GM12878 (cell line): ENCODE data around the gene HTR6. TPM values are rescaled to one million over a fixed set of nuclear protein-coding genes. Genes with fewer than 3 reads are reported as not detected.

Source experiments
- ATAC-seq: fragments of 200-7000 bp; cut with Tn5 transposase; 3 replicates; pipeline ENCODE4 v1.9.1; 2020; ENCODE audit warnings: mild to moderate bottlenecking, moderate library complexity
- BruUV-seq: library from RNA; stranded (reverse); fragments of 400-500 nt; replicated peaks from 2 replicates; lab custom pipeline; 2021; lab: Mats Ljungman, UMichigan
- CTCF ChIA-PET: fragments of 300-600 bp; sonication (Branson Sonifier 250); formaldehyde crosslinking; extraction: SDS; loops from one replicate; lab custom pipeline; 2021; ENCODE audit warnings: inconsistent platforms; lab: Yijun Ruan, JAX
- POLR2A ChIA-PET: fragments of 350-600 bp; formaldehyde crosslinking; extraction: SDS; loops from one replicate; lab custom pipeline; 2021; ENCODE audit warnings: inconsistent platforms; lab: Charles Lee
- RAD21 ChIA-PET: fragments of 300-600 bp; sonication (Branson Sonifier 250); formaldehyde crosslinking; loops from one replicate; lab custom pipeline; 2023; ENCODE audit warnings: antibody characterized with exemption; ENCODE audit not compliant: unreplicated experiment; lab: Charles Lee
- SMC1A ChIA-PET: fragments of 300-600 bp; sonication (Branson Sonifier 250); formaldehyde crosslinking; loops from one replicate; lab custom pipeline; 2023; ENCODE audit not compliant: unreplicated experiment, uncharacterized antibody; lab: Charles Lee
- DNase-seq: peaks from one replicate; pipeline ENCODE4 v3.0.0-alpha.2; 2011; ENCODE audit warnings: low read depth, low spot score
- FAIRE-seq: peaks from 3 replicates; lab custom pipeline; 2011; peaks lifted over from hg19 to GRCh38; lab: Jason Lieb, UNC
- H2AFZ ChIP-seq: 2 replicates; pipeline ENCODE4 v1.6.0; 2011; ENCODE audit warnings: low read depth, low read length, control low read depth; ENCODE audit not compliant: control insufficient read depth
- H3K27ac ChIP-seq: 2 replicates; pipeline ENCODE4 v1.5.1; 2011; ENCODE audit warnings: control low read depth; ENCODE audit not compliant: control insufficient read depth, insufficient read depth
- H3K27me3 ChIP-seq, 2 experiments: replicated peaks in 1 of 2; 2 replicates each; pipeline versions ENCODE4 v1.6.0 to v1.6.1; 2011; ENCODE audit warnings: low read length in 1 of 2; ENCODE audit not compliant: control insufficient read depth in 2 of 2, insufficient read depth in 2 of 2
- H3K36me3 ChIP-seq, 2 experiments: 2 replicates each; pipeline ENCODE4 v1.5.1; 2011; ENCODE audit warnings: low read length in 1 of 2; ENCODE audit not compliant: control insufficient read depth in 2 of 2, insufficient read depth in 2 of 2
- H3K4me1 ChIP-seq: 2 replicates; pipeline ENCODE4 v1.6.1; 2011; ENCODE audit warnings: mild to moderate bottlenecking, low read length, moderate library complexity, mixed read lengths; ENCODE audit not compliant: control insufficient read depth, insufficient read depth
- H3K4me2 ChIP-seq: 2 replicates; pipeline ENCODE4 v1.6.0; 2011; ENCODE audit warnings: control low read depth; ENCODE audit not compliant: control insufficient read depth, insufficient read depth
- H3K4me3 ChIP-seq: fragments of 200-600 bp; sonication (generic); 2 replicates; pipeline ENCODE4 v1.5.1; 2016
- H3K79me2 ChIP-seq: 2 replicates; pipeline ENCODE4 v1.6.0; 2011; ENCODE audit warnings: low read length; ENCODE audit not compliant: control insufficient read depth, insufficient read depth
- H3K9ac ChIP-seq: 2 replicates; pipeline ENCODE4 v1.8.0; 2011; ENCODE audit warnings: low read length, control low read depth, mixed read lengths; ENCODE audit not compliant: control insufficient read depth, insufficient read depth
- H3K9me3 ChIP-seq: replicated peaks from 3 replicates; pipeline ENCODE4 v1.5.1; 2011; ENCODE audit warnings: mild to moderate bottlenecking, low read length; ENCODE audit not compliant: control insufficient read depth, insufficient read depth
- H4K20me1 ChIP-seq: 2 replicates; pipeline ENCODE4 v1.6.0; 2011; ENCODE audit not compliant: control insufficient read depth, insufficient read depth
- ATF7 ChIP-seq: fragments of 450-650 bp; IDR thresholded peaks from 2 replicates; pipeline ENCODE4 v1.6.1; 2016; ENCODE audit warnings: low read depth, mild to moderate bottlenecking
- IRF4 ChIP-seq: IDR thresholded peaks from 2 replicates; pipeline ENCODE4 v1.6.1; 2011; ENCODE audit warnings: low read depth, low read length
- LARP7 ChIP-seq: fragments of 450-650 bp; IDR thresholded peaks from 2 replicates; pipeline ENCODE4 v1.6.1; 2017; ENCODE audit warnings: mild to moderate bottlenecking
- MTA2 ChIP-seq: fragments of 450-650 bp; IDR thresholded peaks from 2 replicates; pipeline ENCODE4 v1.6.1; 2016; ENCODE audit warnings: low read depth, mild to moderate bottlenecking, moderate library complexity
- SIX5 ChIP-seq: IDR thresholded peaks from 2 replicates; pipeline ENCODE4 v1.6.1; 2011; ENCODE audit warnings: mild to moderate bottlenecking, low read depth, low read length, moderate library complexity; ENCODE audit not compliant: severe bottlenecking
- SPI1 ChIP-seq: IDR thresholded peaks from 2 replicates; pipeline ENCODE4 v1.6.1; 2011; ENCODE audit warnings: low read depth, mild to moderate bottlenecking, low read length, moderate library complexity, borderline replicate concordance; ENCODE audit not compliant: insufficient read depth
- TCF12 ChIP-seq: IDR thresholded peaks from 2 replicates; pipeline ENCODE4 v1.6.1; 2011; ENCODE audit warnings: low read depth, mild to moderate bottlenecking, low read length
- TCF3 ChIP-seq: IDR thresholded peaks from 2 replicates; pipeline ENCODE4 v1.6.1; 2012; ENCODE audit warnings: low read depth, mild to moderate bottlenecking, low read length, borderline replicate concordance; ENCODE audit not compliant: insufficient read depth
- WRNIP1 ChIP-seq: IDR thresholded peaks from 2 replicates; pipeline ENCODE4 v1.6.1; 2011; ENCODE audit warnings: low read depth, low read length, improper control_type of control experiment, borderline replicate concordance
- ZBED1 ChIP-seq: IDR thresholded peaks from 2 replicates; pipeline ENCODE4 v1.6.1; 2016; ENCODE audit warnings: borderline replicate concordance
- ZNF622 ChIP-seq: fragments of 450-650 bp; IDR thresholded peaks from 2 replicates; pipeline ENCODE4 v1.6.1; 2017; ENCODE audit warnings: mild to moderate bottlenecking, inconsistent platforms
- ZSCAN29 ChIP-seq: fragments of 450-650 bp; IDR thresholded peaks from 2 replicates; pipeline ENCODE4 v1.6.1; 2017; ENCODE audit warnings: mild to moderate bottlenecking, moderate library complexity
- ZZZ3 ChIP-seq: IDR thresholded peaks from 2 replicates; pipeline ENCODE4 v1.6.1; 2011; ENCODE audit warnings: low read depth; ENCODE audit not compliant: control insufficient read depth, insufficient read length
- WGBS: methylation state at CpG from one replicate; pipeline ENCODE4 v1.1.6; 2016; ENCODE audit warnings: low lambda C conversion rate; ENCODE audit not compliant: insufficient replicate concordance, insufficient coverage; ENCODE audit errors: missing lambda C conversion rate; 5-methylcytosine and 5-hydroxymethylcytosine counted together
- in situ Hi-C: fragments of 300-500 bp; cut with MboI; formaldehyde crosslinking; loops from 9 replicates; pipeline ENCODE4 v1.14.3; 2018; ENCODE audit warnings: mixed read lengths
- intact Hi-C: fragments of 100-400 bp; cut with micrococcal nuclease; formaldehyde crosslinking; loops from one replicate; pipeline ENCODE4 v1.14.2; 2022; ENCODE audit not compliant: unreplicated experiment
- polyA plus RNA-seq, 11 experiments: library from polyadenylated mRNA; depleted of rRNA in 4 of 11; unstranded in 6 of 11; stranded (reverse) in 5 of 11; fragments of >200 nt; fragmentation: Nextera tagmentation in 4 of 11; fragmentation: Illumina TruSeq in 1 of 11; extraction: Ambion mirVana in 4 of 11; extraction: Trizol in 1 of 11; gene quantifications; 1 replicate in 1 of 11; 2 replicates in 10 of 11; pipeline versions ENCODE4 v1.2.1 to v1.2.3, GENCODE V29; 2011 to 2016; ENCODE audit warnings: inconsistent platforms in 2 of 11, missing spikeins in 2 of 11, low read depth in 1 of 11
- total RNA-seq, 4 experiments: library from RNA; depleted of rRNA in 3 of 4; stranded (reverse); fragments of >200 nt in 3 of 4; fragmentation: Illumina TruSeq in 1 of 4; extraction: Trizol in 1 of 4; gene quantifications; 2 replicates each; pipeline versions ENCODE4 v1.2.1 to v1.2.3, GENCODE V29; 2013 to 2021
- TF ChIP-seq, protein P1 (sequence below): IDR thresholded peaks from 2 replicates; pipeline ENCODE4 v1.6.1; 2011; ENCODE audit warnings: low read depth, low read length, improper control_type of control experiment, borderline replicate concordance
- TF ChIP-seq, protein P2 (sequence below): fragments of 450-650 bp; IDR thresholded peaks from 2 replicates; pipeline ENCODE4 v1.6.1; 2017; ENCODE audit warnings: mild to moderate bottlenecking

HTR6 gene
- total and polyA plus RNA-seq, 10 of the 15 experiments (the other 5 are each of a cell fraction or from before 2014, with no cell fraction given) = 0.03 to 5.3 (median 1.7) TPM; not detected in 2

DNA sequence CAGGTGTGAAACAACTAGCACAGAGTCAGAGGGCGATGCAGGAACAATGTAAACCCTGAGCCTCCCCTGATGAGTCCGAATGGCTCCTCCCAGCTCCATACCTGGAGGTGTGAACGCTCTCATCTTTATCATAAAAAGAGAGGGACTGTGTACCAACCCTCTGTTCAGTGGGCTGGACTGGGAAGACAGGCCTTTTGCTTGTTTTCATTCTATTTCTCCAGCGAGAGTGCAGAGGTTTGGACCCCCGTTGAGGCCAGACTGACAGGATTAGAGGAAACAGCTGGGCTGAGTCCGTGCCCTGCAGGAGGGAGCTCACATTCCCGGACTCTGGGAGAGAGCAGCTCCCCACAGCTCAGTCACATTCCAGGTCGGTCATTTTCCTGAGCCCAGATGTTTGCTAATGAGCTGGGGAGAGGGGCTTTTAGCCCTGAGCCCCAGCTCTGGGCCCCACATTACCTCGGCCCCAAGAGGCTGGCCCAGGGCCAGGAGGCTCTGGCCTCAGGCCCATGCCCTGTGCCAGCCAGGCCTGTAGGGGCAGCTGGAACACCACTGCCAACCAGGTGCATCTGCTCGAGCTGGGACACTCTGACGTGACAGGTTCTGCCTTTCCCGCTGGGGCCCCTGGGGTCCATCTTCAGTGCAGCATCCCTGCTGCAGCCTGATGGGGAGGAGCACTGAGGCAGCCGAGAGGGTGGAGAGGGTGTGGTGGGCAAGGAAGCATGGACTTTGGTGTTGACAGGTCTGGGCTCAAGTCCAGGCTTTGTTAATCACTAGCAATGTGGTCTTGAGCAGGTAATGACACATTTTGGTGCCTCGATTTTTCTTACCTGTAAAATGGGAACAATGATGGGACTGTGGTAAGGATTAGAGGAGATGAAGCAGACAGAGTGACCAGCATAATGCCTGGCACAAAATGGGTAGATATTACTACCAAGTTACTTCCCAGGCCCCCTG, 24.0 kb upstream of the HTR6 start:
- TF ChIP-seq WRNIP1 = no peak
- TF ChIP-seq MTA2 = no peak
- no peak for TF ChIP-seq SIX5
- no peak for TF ChIP-seq ZSCAN29
- no peak for TF ChIP-seq ZNF622
- no peak for TF ChIP-seq ATF7
- no peak for TF ChIP-seq SPI1
- TF ChIP-seq, protein P1, sequence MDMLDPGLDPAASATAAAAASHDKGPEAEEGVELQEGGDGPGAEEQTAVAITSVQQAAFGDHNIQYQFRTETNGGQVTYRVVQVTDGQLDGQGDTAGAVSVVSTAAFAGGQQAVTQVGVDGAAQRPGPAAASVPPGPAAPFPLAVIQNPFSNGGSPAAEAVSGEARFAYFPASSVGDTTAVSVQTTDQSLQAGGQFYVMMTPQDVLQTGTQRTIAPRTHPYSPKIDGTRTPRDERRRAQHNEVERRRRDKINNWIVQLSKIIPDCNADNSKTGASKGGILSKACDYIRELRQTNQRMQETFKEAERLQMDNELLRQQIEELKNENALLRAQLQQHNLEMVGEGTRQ = no peak
- no peak for TF ChIP-seq ZBED1
- TF ChIP-seq TCF12 = no peak
- TF ChIP-seq, protein P2, sequence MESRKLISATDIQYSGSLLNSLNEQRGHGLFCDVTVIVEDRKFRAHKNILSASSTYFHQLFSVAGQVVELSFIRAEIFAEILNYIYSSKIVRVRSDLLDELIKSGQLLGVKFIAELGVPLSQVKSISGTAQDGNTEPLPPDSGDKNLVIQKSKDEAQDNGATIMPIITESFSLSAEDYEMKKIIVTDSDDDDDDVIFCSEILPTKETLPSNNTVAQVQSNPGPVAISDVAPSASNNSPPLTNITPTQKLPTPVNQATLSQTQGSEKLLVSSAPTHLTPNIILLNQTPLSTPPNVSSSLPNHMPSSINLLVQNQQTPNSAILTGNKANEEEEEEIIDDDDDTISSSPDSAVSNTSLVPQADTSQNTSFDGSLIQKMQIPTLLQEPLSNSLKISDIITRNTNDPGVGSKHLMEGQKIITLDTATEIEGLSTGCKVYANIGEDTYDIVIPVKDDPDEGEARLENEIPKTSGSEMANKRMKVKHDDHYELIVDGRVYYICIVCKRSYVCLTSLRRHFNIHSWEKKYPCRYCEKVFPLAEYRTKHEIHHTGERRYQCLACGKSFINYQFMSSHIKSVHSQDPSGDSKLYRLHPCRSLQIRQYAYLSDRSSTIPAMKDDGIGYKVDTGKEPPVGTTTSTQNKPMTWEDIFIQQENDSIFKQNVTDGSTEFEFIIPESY = no peak
- TF ChIP-seq ZZZ3 = no peak
- no peak for TF ChIP-seq LARP7
- TF ChIP-seq TCF3 = no peak
- no peak for TF ChIP-seq IRF4
- TF ChIP-seq, all 136 proteins: peak for 0
- Histone ChIP-seq H3K9ac (no peak overlapping the region), H3K27ac (no peak overlapping the region), H3K9me3 (no peaks in the 10 kb centered on the region), H3K36me3 (no peaks in the 10 kb centered on the region), H3K4me2 (no peak overlapping the region), H4K20me1 (no peaks in the 10 kb centered on the region), H3K4me1 (peaks cover 3% of the 10 kb centered on the region; the same call in 1 of the 2 replicates), H3K27me3 (peaks cover 2 to 6% of the 10 kb centered on the region in 2 experiments), H2AFZ (no peak overlapping the region), H3K4me3 (no peak overlapping the region), H3K79me2 (no peaks in the 10 kb centered on the region)
- ChIA-PET SMC1A (no interaction called here), RAD21 (no interaction called here), POLR2A (interaction anchor here (0.6 kb wide), 1 partner anchor 83 kb away, joined by 3 read pairs; no protein-coding TSS in a partner anchor), CTCF (interaction anchor here (1.2 to 2.0 kb wide), 3 partner anchors 11 to 22 kb away, joined by 5 to 6 read pairs (median 5); no protein-coding TSS in a partner anchor)
- FAIRE-seq (no peak), ATAC-seq (no peak; the same call in 2 of the 3 replicates), DNase-seq (no peak)
- no TSS peak for BruUV-seq
- WGBS = 15% methylated on average over 14 of the region's 14 CpGs
- intact Hi-C loops = no loop called here
- in situ Hi-C loops = no loop called here
